ENCODE measurements around the gene MVB12B. TPM values are rescaled to one million over a fixed set of nuclear protein-coding genes. Genes with fewer than 3 reads are reported as not detected.

MVB12B gene
- total RNA-seq, 2 donors from 2014 or later = 5.9 to 8.7 TPM

- Histone ChIP-seq H3K4me3 (no peak overlapping the region), H3K4me1 (no peaks in the 10 kb centered on the region), H3K27me3 (no peaks in the 10 kb centered on the region), H3K27ac (no peak overlapping the region), H3K9me3 (no peaks in the 10 kb centered on the region), H3K36me3 (no peaks in the 10 kb centered on the region)
- TF ChIP-seq CTCF (IDR thresholded peaks at IDR 0.05) = no peak
- no peak for DNase-seq (ENCODE audit: low spot score)
Observed at GRCh38 chr9:126448865-126449577, 122.4 kb downstream of the MVB12B start.

GRCh38 chr9:126449725-126450667 is 123.4 kb downstream of the MVB12B start:
- Histone ChIP-seq H3K4me1 (no peaks in the 10 kb centered on the region), H3K9me3 (no peaks in the 10 kb centered on the region), H3K36me3 (no peaks in the 10 kb centered on the region), H3K27ac (no peak overlapping the region), H3K4me3 (no peak overlapping the region), H3K27me3 (no peaks in the 10 kb centered on the region)
- no peak for DNase-seq (ENCODE audit: low spot score)
- TF ChIP-seq CTCF (IDR thresholded peaks at IDR 0.05) = no peak

GRCh38 chr9:126450668-126451205 is 124.1 kb downstream of the MVB12B start:
- H3K4me1 ChIP-seq = no peaks in the 10 kb centered on the region
- H3K36me3 ChIP-seq = no peaks in the 10 kb centered on the region
- no peak for DNase-seq (ENCODE audit: low spot score)
- H3K9me3 ChIP-seq = no peaks in the 10 kb centered on the region
- no peak overlapping the region for H3K4me3 ChIP-seq
- no peak for TF ChIP-seq CTCF (IDR thresholded peaks at IDR 0.05)
- H3K27ac ChIP-seq = no peak overlapping the region
- no peaks in the 10 kb centered on the region for H3K27me3 ChIP-seq

- no peak for DNase-seq (ENCODE audit: low spot score)
- TF ChIP-seq CTCF (IDR thresholded peaks at IDR 0.05) = no peak
- no peak overlapping the region for H3K4me3 ChIP-seq
- H3K27ac ChIP-seq = no peak overlapping the region
- no peaks in the 10 kb centered on the region for H3K9me3 ChIP-seq
- H3K27me3 ChIP-seq = no peaks in the 10 kb centered on the region
- H3K36me3 ChIP-seq = no peaks in the 10 kb centered on the region
- no peaks in the 10 kb centered on the region for H3K4me1 ChIP-seq
Observed at GRCh38 chr9:126451316-126451885, 124.8 kb downstream of the MVB12B start.

- no peak for DNase-seq (ENCODE audit: low spot score)
- Histone ChIP-seq H3K36me3 (no peaks in the 10 kb centered on the region), H3K27ac (no peak overlapping the region), H3K4me1 (no peaks in the 10 kb centered on the region), H3K9me3 (no peaks in the 10 kb centered on the region), H3K27me3 (no peaks in the 10 kb centered on the region), H3K4me3 (no peak overlapping the region)
- TF ChIP-seq CTCF (IDR thresholded peaks at IDR 0.05) = no peak
Observed at GRCh38 chr9:126452106-126452505, 125.5 kb downstream of the MVB12B start.
